Cardiac muscle cell (in vitro differentiated cells and primary cell): ENCODE results near the gene ZNF318. TPM values are rescaled to one million over a fixed set of nuclear protein-coding genes. Genes with fewer than 3 reads are reported as not detected.
"Not testable (repeated sequence)": the region's sequence is repeated elsewhere in the genome, so short reads cannot be mapped to it uniquely, and the experiment has no call there.

Experiments
- DNase-seq, 2 donors: peaks; one replicate each; pipeline versions ENCODE4 v3.0.0 to v3.0.0-alpha.2; 2010 to 2017; ENCODE audit warnings: low read depth in 1 of 2, low spot score in 1 of 2
- H3K27ac ChIP-seq: fragments of 200-600 bp; sonication (generic); 2 replicates; pipeline ENCODE4 v1.5.1; 2016
- H3K27me3 ChIP-seq: fragments of 200-600 bp; sonication (generic); 2 replicates; pipeline ENCODE4 v1.6.0; 2016; ENCODE audit warnings: control low read depth
- H3K36me3 ChIP-seq: fragments of 200-600 bp; sonication (generic); 2 replicates; pipeline ENCODE4 v1.5.1; 2016; ENCODE audit warnings: control low read depth
- H3K4me1 ChIP-seq: fragments of 200-600 bp; sonication (generic); 2 replicates; pipeline ENCODE4 v1.8.1; 2017; ENCODE audit warnings: low read depth, mild to moderate bottlenecking, mixed run types
- H3K4me3 ChIP-seq: fragments of 200-600 bp; sonication (generic); 2 replicates; pipeline ENCODE4 v1.5.1; 2016; ENCODE audit warnings: mild to moderate bottlenecking
- H3K9me3 ChIP-seq: fragments of 200-600 bp; sonication (generic); 2 replicates; pipeline ENCODE4 v1.5.1; 2017; ENCODE audit warnings: low read depth, mild to moderate bottlenecking, control low read depth
- CTCF ChIP-seq: IDR thresholded peaks from 2 replicates; pipeline ENCODE4 v1.5.1; 2012; ENCODE audit warnings: low read depth, mild to moderate bottlenecking, low read length
- polyA plus RNA-seq: library from polyadenylated mRNA; unstranded; fragments of >200 nt; fragmentation: Nextera tagmentation; extraction: Ambion mirVana; gene quantifications from 2 replicates; pipeline ENCODE4 v1.2.1, GENCODE V29; 2016
- total RNA-seq: library from RNA; depleted of rRNA; stranded (reverse); fragments of >200 nt; gene quantifications from 2 replicates; pipeline ENCODE4 v1.2.3, GENCODE V29; 2016

Gene ZNF318
- total and polyA plus RNA-seq, 2 experiments from 2014 or later, result 16.2 to 27.2 TPM

GRCh38 chr6:43378631-43379030 lies 9.2 kb upstream of the ZNF318 start:
- TF ChIP-seq CTCF, result no peak
- no peaks in the 10 kb centered on the region for H3K36me3 ChIP-seq
- H3K9me3 ChIP-seq, result no peaks in the 10 kb centered on the region
- H3K27ac ChIP-seq, result no peak overlapping the region
- H3K27me3 ChIP-seq, result peaks cover 11% of the 10 kb centered on the region
- no peaks in the 10 kb centered on the region for H3K4me1 ChIP-seq
- DNase-seq, result no peak
- no peak overlapping the region for H3K4me3 ChIP-seq

- DNase-seq, result no peak
Measured at GRCh38 chr6:43377710-43378229, 8.3 kb upstream of the ZNF318 start.

GRCh38 chr6:43376551-43376981 lies 7.1 kb upstream of the ZNF318 start:
- Histone ChIP-seq H3K27ac (no peak overlapping the region), H3K9me3 (no peaks in the 10 kb centered on the region), H3K4me1 (no peaks in the 10 kb centered on the region), H3K4me3 (no peak overlapping the region), H3K36me3 (no peaks in the 10 kb centered on the region), H3K27me3 (peaks cover 11% of the 10 kb centered on the region)
- DNase-seq, result no peak
- no peak for TF ChIP-seq CTCF

More at GRCh38 chr6:43377710-43378229, 8.3 kb upstream of the ZNF318 start:
- Histone ChIP-seq H3K36me3 (no peaks in the 10 kb centered on the region), H3K4me1 (no peaks in the 10 kb centered on the region), H3K27ac (no peak overlapping the region), H3K27me3 (peaks cover 11% of the 10 kb centered on the region), H3K9me3 (no peaks in the 10 kb centered on the region), H3K4me3 (no peak overlapping the region)
- TF ChIP-seq CTCF, result no peak

GRCh38 chr6:43375693-43376092 lies 6.2 kb upstream of the ZNF318 start:
- Histone ChIP-seq H3K4me3 (no peak overlapping the region), H3K36me3 (no peaks in the 10 kb centered on the region)

GRCh38 chr6:43373252-43373875 lies 3.9 kb upstream of the ZNF318 start:
- TF ChIP-seq CTCF, result no peak
- no peak overlapping the region for H3K4me3 ChIP-seq
- H3K9me3 ChIP-seq, result no peaks in the 10 kb centered on the region
- no peaks in the 10 kb centered on the region for H3K27me3 ChIP-seq
- H3K4me1 ChIP-seq, result peaks cover 6% of the 10 kb centered on the region
- no peak overlapping the region for H3K27ac ChIP-seq
- no peaks in the 10 kb centered on the region for H3K36me3 ChIP-seq
- no peak for DNase-seq

More at GRCh38 chr6:43375693-43376092, 6.2 kb upstream of the ZNF318 start:
- Histone ChIP-seq H3K27me3 (peaks cover 11% of the 10 kb centered on the region), H3K4me1 (no peaks in the 10 kb centered on the region), H3K9me3 (no peaks in the 10 kb centered on the region), H3K27ac (no peak overlapping the region)
- DNase-seq, result no peak
- TF ChIP-seq CTCF, result no peak

GRCh38 chr6:43370003-43370580 lies 645 bp upstream of the ZNF318 start:
- peak overlapping the region; percentile 87 for H3K27ac ChIP-seq
- H3K36me3 ChIP-seq, H3K9me3 ChIP-seq, DNase-seq, H3K27me3 ChIP-seq: not testable (repeated sequence)
- peaks cover 12% of the 10 kb centered on the region for H3K4me1 ChIP-seq
- peak overlapping the region; percentile 77 for H3K4me3 ChIP-seq
